Activated CD8-positive, alpha-beta memory T cell treated with anti-CD3 and anti-CD28 coated beads for 36 hours (primary cell): Measurements from ENCODE around the gene MOV10L1. TPM values are rescaled to one million over a fixed set of nuclear protein-coding genes. Genes with fewer than 3 reads are reported as not detected.

Source experiments
- total RNA-seq, 2 experiments: library from RNA; stranded (reverse); gene quantifications; one replicate each; pipeline ENCODE4 v1.2.3, GENCODE V29; 2021

The MOV10L1 gene
- total RNA-seq, 2 experiments from 2014 or later: not detected

Other genes starting within 250 kb of the MOV10L1 start
- gene ZBED4, start 236.2 kb upstream of the MOV10L1 start, total RNA-seq: 10 to 100 TPM; 25.0 to 25.6 TPM
- gene ALG12, start 171.6 kb upstream of the MOV10L1 start, total RNA-seq: 10 to 100 TPM; 19.2 to 21.2 TPM
- gene CRELD2, start 171.4 kb upstream of the MOV10L1 start, total RNA-seq: 10 to 100 TPM; 44.8 to 48.4 TPM
- gene PIM3, start 129.2 kb upstream of the MOV10L1 start, total RNA-seq: 100 to 1,000 TPM; 198 to 203 TPM
- gene IL17REL, start 77.2 kb upstream of the MOV10L1 start, total RNA-seq: under 1 TPM in 1 of 2 experiments, not detected in 1; 0.13 TPM
- gene TTLL8, start 31.7 kb upstream of the MOV10L1 start, total RNA-seq: not detected
- under 1 TPM; 0.32 to 0.40 TPM for gene MLC1, start 4.6 kb upstream of the MOV10L1 start, total RNA-seq
- gene PANX2, start 80.7 kb downstream of the MOV10L1 start, total RNA-seq: 1 to 10 TPM; 1.1 to 1.4 TPM
- 10 to 100 TPM; 98.2 to 99.6 TPM for gene TRABD, start 95.9 kb downstream of the MOV10L1 start, total RNA-seq
- gene SELENOO, start 111.0 kb downstream of the MOV10L1 start, total RNA-seq: 10 to 100 TPM; 24.0 to 26.3 TPM
- gene TUBGCP6, start 155.0 kb downstream of the MOV10L1 start, total RNA-seq: 10 to 100 TPM; 44.1 to 46.6 TPM
- 10 to 100 TPM; 42.1 to 42.8 TPM for gene HDAC10, start 161.3 kb downstream of the MOV10L1 start, total RNA-seq
- gene MAPK12, start 171.7 kb downstream of the MOV10L1 start, total RNA-seq: 10 to 100 TPM; 12.0 to 13.8 TPM
- 10 to 100 TPM; 10.6 to 11.4 TPM for gene MAPK11, start 180.4 kb downstream of the MOV10L1 start, total RNA-seq
- 10 to 100 TPM; 10.9 to 12.0 TPM for gene PLXNB2, start 217.6 kb downstream of the MOV10L1 start, total RNA-seq
- gene DENND6B, start 237.0 kb downstream of the MOV10L1 start, total RNA-seq: 1 to 10 TPM; 4.3 to 4.4 TPM